K562 (cell line): ENCODE measurements around the gene MRRF. TPM values are rescaled to one million over a fixed set of nuclear protein-coding genes. Genes with fewer than 3 reads are reported as not detected.

Source experiments
- ATAC-seq: fragments of 200-7000 bp; cut with Tn5 transposase; 3 replicates; pipeline ENCODE4 v1.9.1; 2020; ENCODE audit warnings: moderate library complexity
- BruUV-seq: library from RNA; stranded (reverse); fragments of 400-500 nt; replicated peaks from 2 replicates; lab custom pipeline; 2021; lab: Mats Ljungman, UMichigan
- CTCF ChIA-PET: fragments of 300-600 bp; formaldehyde crosslinking; extraction: SDS; loops from one replicate; lab custom pipeline; 2021; ENCODE audit warnings: low intra/inter-chr PET ratio; lab: Yijun Ruan, JAX
- POLR2A ChIA-PET: fragments of 300-600, 350-650 bp; sonication (Branson Sonifier 250); formaldehyde crosslinking; extraction: SDS; loops from one replicate; lab custom pipeline; 2021; ENCODE audit warnings: antibody characterized with exemption, inconsistent platforms; lab: Yijun Ruan, JAX
- DNase-seq, 4 experiments: peaks; one replicate each; pipeline versions ENCODE4 v3.0.0 to v3.0.0-alpha.2; 2011 to 2018; ENCODE audit warnings: low spot score in 3 of 4, mixed read lengths in 3 of 4; ENCODE audit errors: extremely low read depth in 1 of 4
- FAIRE-seq: peaks from 2 replicates; lab custom pipeline; 2011; peaks lifted over from hg19 to GRCh38; lab: Jason Lieb, UNC
- H2AFZ ChIP-seq: 2 replicates; pipeline ENCODE4 v1.6.0; 2011; ENCODE audit warnings: low read depth, low read length, control low read depth, inconsistent platforms
- H3K27ac ChIP-seq: fragments of 200-600 bp; 3 replicates; pipeline ENCODE4 v1.8.0; 2011; ENCODE audit warnings: low read depth, mild to moderate bottlenecking, control low read depth, inconsistent platforms, low read length, moderate library complexity, mixed read lengths; ENCODE audit errors: extremely low read depth
- H3K27me3 ChIP-seq, 2 experiments: fragments of 300-600 bp in 1 of 2; 2 replicates in 1 of 2; 3 replicates in 1 of 2; pipeline versions ENCODE4 v1.6.0 to v1.8.0; 2011; ENCODE audit warnings: inconsistent platforms in 2 of 2, low read length in 2 of 2, mild to moderate bottlenecking in 1 of 2, mixed read lengths in 1 of 2, moderate library complexity in 1 of 2; ENCODE audit not compliant: control insufficient read depth in 2 of 2, insufficient read depth in 2 of 2
- H3K36me3 ChIP-seq: fragments of 300-600 bp; 3 replicates; pipeline ENCODE4 v1.8.0; 2011; ENCODE audit warnings: mild to moderate bottlenecking, low read length, inconsistent platforms; ENCODE audit not compliant: control insufficient read depth, insufficient read depth
- H3K4me1 ChIP-seq, 2 experiments: fragments of 200-600 bp in 1 of 2; replicated peaks in 1 of 2; 2 replicates in 1 of 2; 3 replicates in 1 of 2; pipeline versions ENCODE4 v1.5.1 to v1.8.0; 2011; ENCODE audit warnings: inconsistent platforms in 2 of 2, low read length in 2 of 2, mild to moderate bottlenecking in 1 of 2, mixed read lengths in 1 of 2, moderate library complexity in 1 of 2; ENCODE audit not compliant: control insufficient read depth in 2 of 2, insufficient read depth in 2 of 2
- H3K4me2 ChIP-seq: 2 replicates; pipeline ENCODE4 v1.6.1; 2011; ENCODE audit warnings: low read length, control low read depth, inconsistent platforms, mixed read lengths; ENCODE audit not compliant: insufficient read depth
- H3K4me3 ChIP-seq: fragments of 200-600 bp; sonication (generic), shearing (Covaris generic); 2 replicates; pipeline ENCODE4 v1.5.1; 2016; ENCODE audit warnings: control low read depth, inconsistent platforms
- H3K79me2 ChIP-seq: fragments of 200-600 bp; 3 replicates; pipeline ENCODE4 v1.8.0; 2011; ENCODE audit warnings: low read length, inconsistent platforms; ENCODE audit not compliant: control insufficient read depth, insufficient read depth
- H3K9ac ChIP-seq, 2 experiments: 2 replicates each; pipeline versions ENCODE4 v1.6.0 to v1.6.1; 2011; ENCODE audit warnings: low read depth in 2 of 2, low read length in 2 of 2, control low read depth in 1 of 2, inconsistent platforms in 1 of 2, mild to moderate bottlenecking in 1 of 2, mixed read lengths in 1 of 2; ENCODE audit not compliant: insufficient read depth in 1 of 2
- H3K9me1 ChIP-seq: one replicate; pipeline ENCODE4 v1.6.0; 2011; ENCODE audit warnings: inconsistent platforms, mild to moderate bottlenecking, low read length, moderate library complexity; ENCODE audit not compliant: control insufficient read depth, insufficient read depth
- H3K9me3 ChIP-seq: replicated peaks from 2 replicates; pipeline ENCODE4 v1.5.1; 2011; ENCODE audit warnings: low read depth, low read length, inconsistent platforms; ENCODE audit not compliant: control insufficient read depth, insufficient read depth
- H4K20me1 ChIP-seq: replicated peaks from 2 replicates; pipeline ENCODE4 v1.6.1; 2011; ENCODE audit warnings: low read length, inconsistent platforms, mixed read lengths; ENCODE audit not compliant: control insufficient read depth, insufficient read depth
- CHD4 ChIP-seq: fragments of 200-600 bp; sonication (generic); IDR thresholded peaks from 3 replicates; pipeline ENCODE4 v1.6.1; 2012; ENCODE audit warnings: low read depth, mild to moderate bottlenecking, mixed read lengths, low read length, inconsistent platforms; ENCODE audit not compliant: insufficient read depth, insufficient replicate concordance, poor library complexity, severe bottlenecking
- FOXK1 ChIP-seq: sonication (generic); formaldehyde crosslinking; IDR thresholded peaks from 2 replicates; pipeline ENCODE4 v1.8.0; 2022; ENCODE audit warnings: missing genetic modification reagents, mild to moderate bottlenecking, borderline replicate concordance
- RB1 ChIP-seq: fragments of 450-650 bp; IDR thresholded peaks from 2 replicates; pipeline ENCODE4 v1.6.1; 2017; ENCODE audit warnings: low read depth, mild to moderate bottlenecking
- STAT5A ChIP-seq: IDR thresholded peaks from 2 replicates; pipeline ENCODE4 v1.6.1; 2012; ENCODE audit warnings: low read length, inconsistent platforms, borderline replicate concordance
- ZFX ChIP-seq: sonication (generic); formaldehyde crosslinking; IDR thresholded peaks from 2 replicates; pipeline ENCODE4 v1.8.0; 2022; ENCODE audit warnings: mild to moderate bottlenecking, missing genetic modification reagents, moderate library complexity
- WGBS: fragments of 100-300 bp; shearing (Covaris generic); methylation state at CpG from one replicate; pipeline ENCODE4 v1.1.6; 2016; ENCODE audit warnings: low coverage, mixed read lengths; ENCODE audit not compliant: insufficient coverage; ENCODE audit errors: missing lambda C conversion rate; 5-methylcytosine and 5-hydroxymethylcytosine counted together
- in situ Hi-C: fragments of 300-500 bp; cut with MboI; formaldehyde crosslinking; loops from 4 replicates; pipeline ENCODE4 v1.15.0; 2018; ENCODE audit warnings: inconsistent platforms, mixed read lengths
- intact Hi-C: fragments of 100-400 bp; cut with micrococcal nuclease; formaldehyde crosslinking; loops from 2 replicates; pipeline ENCODE4 v1.14.2; 2022
- polyA plus RNA-seq, 8 experiments: library from polyadenylated mRNA; depleted of rRNA in 4 of 8; stranded (reverse) in 5 of 8; unstranded in 3 of 8; fragments of >200 nt; fragmentation: Nextera tagmentation in 2 of 8; fragmentation: Illumina TruSeq in 1 of 8; extraction: Ambion mirVana in 2 of 8; extraction: Trizol in 1 of 8; gene quantifications; 2 replicates each; pipeline versions ENCODE4 v1.2.1 to v1.2.3, GENCODE V29; 2011 to 2014; ENCODE audit warnings: inconsistent platforms in 1 of 8, missing spikeins in 1 of 8
- total RNA-seq, 7 experiments: library from RNA; depleted of rRNA in 6 of 7; stranded (reverse); fragments of >200 nt in 6 of 7; fragmentation: Illumina TruSeq in 2 of 7; extraction: Trizol in 2 of 7; gene quantifications; 2 replicates each; pipeline versions ENCODE4 v1.2.1 to v1.2.3, GENCODE V29; 2011 to 2021; ENCODE audit warnings: low replicate concordance in 1 of 7
- TF ChIP-seq, protein P1 (sequence below): fragments of 450-650 bp; IDR thresholded peaks from 2 replicates; pipeline ENCODE4 v1.6.1; 2018; ENCODE audit not compliant: partially characterized antibody
- TF ChIP-seq, protein P2 (sequence below): sonication (generic); formaldehyde crosslinking; IDR thresholded peaks from 2 replicates; pipeline ENCODE4 v1.8.1; 2023; ENCODE audit warnings: mild to moderate bottlenecking, missing genetic modification reagents
- TF ChIP-seq, protein P3 (sequence below), 2 experiments: fragments of 450-650 bp in 1 of 2; sonication (generic) in 1 of 2; formaldehyde crosslinking; conservative IDR thresholded peaks; 2 replicates each; pipeline versions ENCODE4 v1.4.0 to v1.8.1; 2020 to 2022; ENCODE audit warnings: mild to moderate bottlenecking in 1 of 2, missing genetic modification reagents in 1 of 2

The MRRF gene
- total and polyA plus RNA-seq, 9 of the 15 experiments (the other 6 are each of a cell fraction or from before 2014, with no cell fraction given) = 55.0 to 105 (median 81.2) TPM

DNA sequence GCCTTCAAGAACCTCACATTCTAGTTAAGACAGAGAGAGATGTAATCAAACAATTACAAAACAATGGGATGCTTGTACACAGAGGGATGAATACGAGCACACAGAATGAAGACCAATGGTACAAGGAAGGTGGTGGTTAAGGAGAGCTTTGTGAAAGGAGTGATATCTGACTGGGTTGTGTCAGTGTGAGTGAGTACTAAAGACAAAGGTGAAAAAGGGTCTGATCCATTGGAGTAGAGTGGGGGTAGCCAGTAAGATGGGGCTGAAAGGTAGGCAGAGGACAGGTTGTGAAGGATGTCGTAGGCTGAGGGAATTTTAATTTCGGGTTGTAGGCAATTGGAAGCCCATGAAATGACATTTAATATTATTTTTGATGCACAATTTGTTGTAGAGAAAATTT, 9.9 kb upstream of the MRRF start (continued):
- TF ChIP-seq, protein P1, sequence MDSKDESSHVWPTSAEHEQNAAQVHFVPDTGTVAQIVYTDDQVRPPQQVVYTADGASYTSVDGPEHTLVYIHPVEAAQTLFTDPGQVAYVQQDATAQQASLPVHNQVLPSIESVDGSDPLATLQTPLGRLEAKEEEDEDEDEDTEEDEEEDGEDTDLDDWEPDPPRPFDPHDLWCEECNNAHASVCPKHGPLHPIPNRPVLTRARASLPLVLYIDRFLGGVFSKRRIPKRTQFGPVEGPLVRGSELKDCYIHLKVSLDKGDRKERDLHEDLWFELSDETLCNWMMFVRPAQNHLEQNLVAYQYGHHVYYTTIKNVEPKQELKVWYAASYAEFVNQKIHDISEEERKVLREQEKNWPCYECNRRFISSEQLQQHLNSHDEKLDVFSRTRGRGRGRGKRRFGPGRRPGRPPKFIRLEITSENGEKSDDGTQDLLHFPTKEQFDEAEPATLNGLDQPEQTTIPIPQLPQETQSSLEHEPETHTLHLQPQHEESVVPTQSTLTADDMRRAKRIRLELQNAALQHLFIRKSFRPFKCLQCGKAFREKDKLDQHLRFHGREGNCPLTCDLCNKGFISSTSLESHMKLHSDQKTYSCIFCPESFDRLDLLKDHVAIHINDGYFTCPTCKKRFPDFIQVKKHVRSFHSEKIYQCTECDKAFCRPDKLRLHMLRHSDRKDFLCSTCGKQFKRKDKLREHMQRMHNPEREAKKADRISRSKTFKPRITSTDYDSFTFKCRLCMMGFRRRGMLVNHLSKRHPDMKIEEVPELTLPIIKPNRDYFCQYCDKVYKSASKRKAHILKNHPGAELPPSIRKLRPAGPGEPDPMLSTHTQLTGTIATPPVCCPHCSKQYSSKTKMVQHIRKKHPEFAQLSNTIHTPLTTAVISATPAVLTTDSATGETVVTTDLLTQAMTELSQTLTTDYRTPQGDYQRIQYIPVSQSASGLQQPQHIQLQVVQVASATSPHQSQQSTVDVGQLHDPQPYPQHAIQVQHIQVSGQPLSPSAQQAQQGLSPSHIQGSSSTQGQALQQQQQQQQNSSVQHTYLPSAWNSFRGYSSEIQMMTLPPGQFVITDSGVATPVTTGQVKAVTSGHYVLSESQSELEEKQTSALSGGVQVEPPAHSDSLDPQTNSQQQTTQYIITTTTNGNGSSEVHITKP = peak; percentile 69
- no peak for TF ChIP-seq RB1

GRCh38 chr9:122256206-122256605, 8.5 kb upstream of the MRRF start:
- FAIRE-seq (no peak), DNase-seq (no peak), ATAC-seq (no peak)
- ChIA-PET POLR2A (interaction anchor here (2.7 to 3.3 kb wide), 2 partner anchors 8 to 12 kb away, joined by 17 to 18 read pairs; partner anchors contain the start of genes MRRF and RBM18), CTCF (no interaction called here)
- Histone ChIP-seq H3K27me3 (no peaks in the 10 kb centered on the region), H4K20me1 (no peaks in the 10 kb centered on the region), H3K4me1 (peaks cover 9 to 38% of the 10 kb centered on the region in 2 experiments), H3K4me2 (no peak overlapping the region), H3K9me1 (no peaks in the 10 kb centered on the region), H3K27ac (peak overlapping the region; percentile 23; the same call in 1 of the 3 replicates), H3K4me3 (no peak overlapping the region), H3K9ac (no peak overlapping the region), H3K79me2 (peaks cover 54% of the 10 kb centered on the region), H2AFZ (no peak overlapping the region), H3K9me3 (no peaks in the 10 kb centered on the region), H3K36me3 (peaks cover 77% of the 10 kb centered on the region)
- 71% methylated on average over 5 of the region's 5 CpGs for WGBS
- TF ChIP-seq FOXK1 (no peak), STAT5A (no peak), CHD4 (no peak), ZFX (no peak)
- TF ChIP-seq, protein P2, sequence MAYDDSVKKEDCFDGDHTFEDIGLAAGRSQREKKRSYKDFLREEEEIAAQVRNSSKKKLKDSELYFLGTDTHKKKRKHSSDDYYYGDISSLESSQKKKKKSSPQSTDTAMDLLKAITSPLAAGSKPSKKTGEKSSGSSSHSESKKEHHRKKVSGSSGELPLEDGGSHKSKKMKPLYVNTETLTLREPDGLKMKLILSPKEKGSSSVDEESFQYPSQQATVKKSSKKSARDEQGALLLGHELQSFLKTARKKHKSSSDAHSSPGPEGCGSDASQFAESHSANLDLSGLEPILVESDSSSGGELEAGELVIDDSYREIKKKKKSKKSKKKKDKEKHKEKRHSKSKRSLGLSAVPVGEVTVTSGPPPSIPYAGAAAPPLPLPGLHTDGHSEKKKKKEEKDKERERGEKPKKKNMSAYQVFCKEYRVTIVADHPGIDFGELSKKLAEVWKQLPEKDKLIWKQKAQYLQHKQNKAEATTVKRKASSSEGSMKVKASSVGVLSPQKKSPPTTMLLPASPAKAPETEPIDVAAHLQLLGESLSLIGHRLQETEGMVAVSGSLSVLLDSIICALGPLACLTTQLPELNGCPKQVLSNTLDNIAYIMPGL (CRISPR knock-in tag) = no peak
- TF ChIP-seq, protein P3, sequence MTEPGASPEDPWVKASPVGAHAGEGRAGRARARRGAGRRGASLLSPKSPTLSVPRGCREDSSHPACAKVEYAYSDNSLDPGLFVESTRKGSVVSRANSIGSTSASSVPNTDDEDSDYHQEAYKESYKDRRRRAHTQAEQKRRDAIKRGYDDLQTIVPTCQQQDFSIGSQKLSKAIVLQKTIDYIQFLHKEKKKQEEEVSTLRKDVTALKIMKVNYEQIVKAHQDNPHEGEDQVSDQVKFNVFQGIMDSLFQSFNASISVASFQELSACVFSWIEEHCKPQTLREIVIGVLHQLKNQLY (CRISPR knock-in tag; conservative IDR thresholded peaks at IDR 0.05) = no peak
- BruUV-seq = no TSS peak
- in situ Hi-C loops = no loop called here
- intact Hi-C loops = no loop called here
